Neural progenitor cell (in vitro differentiated cells): ENCODE measurements around the gene POLDIP3.
"Not testable (repeated sequence)": the region's sequence is repeated elsewhere in the genome, so short reads cannot be mapped to it uniquely, and the experiment has no call there.

Source experiments
- CTCF ChIP-seq: fragments of 200-600 bp; sonication (generic); IDR thresholded peaks from 2 replicates; pipeline ENCODE4 v1.5.1; 2017; ENCODE audit warnings: antibody characterized with exemption, mild to moderate bottlenecking
- EZH2 ChIP-seq: fragments of 200-600 bp; sonication (generic); IDR thresholded peaks from 2 replicates; pipeline ENCODE4 v1.6.1; 2017; ENCODE audit warnings: antibody characterized with exemption, mild to moderate bottlenecking, moderate library complexity
- EZH2phosphoT487 ChIP-seq: fragments of 200-600 bp; sonication (generic); IDR thresholded peaks from 2 replicates; pipeline ENCODE4 v1.6.1; 2017; ENCODE audit warnings: antibody characterized with exemption

GRCh38 chr22:42552294-42552647 lies 62.4 kb downstream of the POLDIP3 start:
- TF ChIP-seq CTCF, EZH2, EZH2phosphoT487: not testable (repeated sequence)
